AG09309 (cell line): ENCODE data around the gene ZBTB48.

Source experiments
- DNase-seq: peaks from one replicate; pipeline ENCODE4 v3.0.0-alpha.2; 2010; ENCODE audit warnings: low read depth
- H3K4me3 ChIP-seq: 2 replicates; pipeline ENCODE4 v1.5.1; 2011; ENCODE audit warnings: mild to moderate bottlenecking, low read depth, low read length, moderate library complexity; ENCODE audit not compliant: control insufficient read depth
- CTCF ChIP-seq: IDR thresholded peaks from 2 replicates; pipeline ENCODE4 v1.5.1; 2011; ENCODE audit warnings: mild to moderate bottlenecking, low read depth, low read length, inconsistent platforms; ENCODE audit not compliant: insufficient read depth, control insufficient read depth; ENCODE audit errors: missing control alignments

ZBTB48 gene

GRCh38 chr1:6591644-6592043 is 11.8 kb downstream of the ZBTB48 start:
- no peak for TF ChIP-seq CTCF
- H3K4me3 ChIP-seq: no peak overlapping the region
- no peak for DNase-seq

- TF ChIP-seq CTCF: no peak
- H3K4me3 ChIP-seq: no peak overlapping the region
These were observed 12.6 kb downstream of the ZBTB48 start for GRCh38 chr1:6592441-6592840.

GRCh38 chr1:6592865-6593593 is 13.2 kb downstream of the ZBTB48 start:
- no peak for DNase-seq
- H3K4me3 ChIP-seq: no peak overlapping the region
- no peak for TF ChIP-seq CTCF

More at GRCh38 chr1:6592441-6592840, 12.6 kb downstream of the ZBTB48 start:
- DNase-seq: no peak

GRCh38 chr1:6593810-6594209 is 14.0 kb downstream of the ZBTB48 start:
- no peak for DNase-seq
- TF ChIP-seq CTCF: no peak
- no peak overlapping the region for H3K4me3 ChIP-seq

- no peak for TF ChIP-seq CTCF
These were observed 15.4 kb downstream of the ZBTB48 start for GRCh38 chr1:6594977-6595740.

GRCh38 chr1:6596351-6596750 is 16.6 kb downstream of the ZBTB48 start:
- H3K4me3 ChIP-seq: no peak overlapping the region
- no peak for DNase-seq
- TF ChIP-seq CTCF: no peak

More at GRCh38 chr1:6594977-6595740, 15.4 kb downstream of the ZBTB48 start:
- H3K4me3 ChIP-seq: no peak overlapping the region
- DNase-seq: no peak
